Astrocyte of the spinal cord (primary cell): ENCODE measurements around the gene PARP9.

Experiments
- DNase-seq: peaks from one replicate; pipeline ENCODE4 v3.0.0; 2011; ENCODE audit warnings: low read depth, low spot score
- H3K4me3 ChIP-seq: 2 replicates; pipeline ENCODE4 v1.5.1; 2011; ENCODE audit warnings: low read depth, mild to moderate bottlenecking, low read length, moderate library complexity
- CTCF ChIP-seq: IDR thresholded peaks from 2 replicates; pipeline ENCODE4 v1.5.1; 2012; ENCODE audit warnings: low read depth, mild to moderate bottlenecking, low read length, inconsistent platforms
- in situ Hi-C: cut with HindIII; loops from 2 replicates; pipeline ENCODE4 v1.10.0; 2017; ENCODE audit warnings: low sequenced_read_pairs

The PARP9 gene

GRCh38 chr3:122535964-122536631 is 28.0 kb downstream of the PARP9 start:
- H3K4me3 ChIP-seq, result no peak overlapping the region
- TF ChIP-seq CTCF, result no peak
- in situ Hi-C loops, result no loop called here
- no peak for DNase-seq

DNA sequence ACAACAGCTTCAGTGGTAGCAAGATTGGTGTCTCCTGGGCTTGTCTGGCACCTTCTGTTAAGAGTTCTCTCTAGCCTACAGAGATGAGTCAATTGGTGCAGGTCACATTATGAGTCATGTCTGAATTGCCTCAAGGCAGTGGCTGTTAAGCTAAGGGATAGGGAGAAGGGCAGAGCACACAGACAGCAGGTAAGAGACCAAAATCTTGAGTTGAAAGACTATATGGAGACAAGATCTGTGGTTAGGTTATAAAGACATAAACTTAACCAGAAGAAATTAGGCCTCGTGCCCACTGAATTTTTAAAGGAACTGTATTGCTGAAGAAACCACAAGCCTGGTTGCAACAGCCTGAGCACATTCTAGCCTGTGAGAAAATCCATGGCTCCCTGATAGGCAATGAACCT is 30.2 kb downstream of the PARP9 start:
- H3K4me3 ChIP-seq, result no peak overlapping the region
- TF ChIP-seq CTCF, result no peak
- DNase-seq, result peak; percentile 85
- in situ Hi-C loops, result no loop called here

DNA sequence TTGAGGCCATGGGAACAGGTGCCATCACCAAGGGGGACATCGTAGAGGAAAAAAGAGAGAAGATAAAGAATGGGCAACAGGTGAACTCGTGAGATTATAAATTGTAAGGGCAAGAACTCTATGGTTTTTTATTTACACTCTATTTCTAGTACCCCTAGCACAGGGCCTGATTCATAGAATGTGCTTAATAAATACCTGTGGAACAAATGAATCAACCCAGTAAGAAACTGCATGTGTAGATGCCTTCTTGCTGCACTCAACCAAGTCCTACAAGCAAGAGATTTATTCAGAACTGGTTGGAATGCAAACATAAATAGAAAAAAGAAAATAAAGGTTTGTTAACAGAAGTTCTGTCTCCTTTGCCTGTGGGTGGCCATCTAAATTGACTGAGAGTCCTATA is 30.6 kb downstream of the PARP9 start:
- in situ Hi-C loops, result no loop called here

DNA sequence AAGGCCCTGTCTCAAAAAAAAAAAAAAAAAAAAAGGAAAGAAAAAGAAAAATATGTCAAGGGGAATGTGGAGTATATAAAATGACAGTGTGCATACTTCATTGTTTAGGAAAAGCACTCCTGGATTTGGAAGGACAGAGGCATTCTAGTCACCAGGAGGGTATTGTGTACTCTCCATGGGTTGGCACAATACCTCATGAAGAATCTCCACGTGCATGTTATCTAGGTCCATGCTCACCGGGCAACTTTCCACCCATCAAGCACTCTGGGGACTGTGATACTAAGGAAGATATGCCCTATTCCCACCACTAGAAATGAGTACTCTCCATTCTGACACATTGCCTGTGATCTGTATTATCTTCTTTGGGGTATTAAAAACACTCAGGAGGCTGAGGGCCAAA is 33.9 kb downstream of the PARP9 start:
- no peak for TF ChIP-seq CTCF
- in situ Hi-C loops, result no loop called here
- no peak for DNase-seq
- H3K4me3 ChIP-seq, result no peak overlapping the region

More for the DNA sequence above, 30.6 kb downstream of the PARP9 start:
- no peak overlapping the region for H3K4me3 ChIP-seq
- TF ChIP-seq CTCF, result no peak
- DNase-seq, result no peak

DNA sequence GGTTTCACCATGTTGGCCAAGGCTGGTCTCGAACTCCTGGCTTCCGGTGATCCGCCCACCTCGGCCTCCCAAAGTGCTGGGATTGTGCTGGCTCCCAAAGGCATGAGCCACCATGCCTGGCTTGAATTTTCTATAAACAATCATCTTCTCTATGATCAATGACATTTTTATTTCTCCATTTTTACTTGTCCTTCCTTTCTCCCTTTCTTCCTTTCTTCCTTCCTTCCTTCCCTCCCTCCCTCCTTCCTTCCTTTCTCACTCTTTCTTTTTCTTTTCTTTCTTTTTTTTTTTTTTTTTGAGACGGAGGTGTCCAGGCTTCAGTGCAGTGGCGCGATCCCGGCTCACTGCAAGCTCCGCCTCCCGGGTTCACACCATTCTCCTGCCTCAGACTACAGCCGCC is 40.8 kb downstream of the PARP9 start:
- no peak for TF ChIP-seq CTCF
- no peak for DNase-seq
- H3K4me3 ChIP-seq, result no peak overlapping the region
- in situ Hi-C loops, result no loop called here

GRCh38 chr3:122520861-122521260 is 43.2 kb downstream of the PARP9 start:
- H3K4me3 ChIP-seq, result no peak overlapping the region
- in situ Hi-C loops, result no loop called here
- TF ChIP-seq CTCF, result no peak
- no peak for DNase-seq
